SU-DHL-6 (cell line): Measurements from ENCODE around the gene DNAH7.
"Not testable (repeated sequence)": the region's sequence is repeated elsewhere in the genome, so short reads cannot be mapped to it uniquely, and the experiment has no call there.

Experiments used
- H2AFZ ChIP-seq: fragments of 200-600 bp; sonication (generic); 2 replicates; pipeline ENCODE4 v1.6.1; 2014; ENCODE audit warnings: low read depth, mild to moderate bottlenecking, moderate library complexity, mixed read lengths, antibody characterized with exemption, low read length; ENCODE audit not compliant: severe bottlenecking
- H3F3A ChIP-seq: fragments of 200-600 bp; shearing (Covaris generic); 2 replicates; pipeline ENCODE4 v1.6.0; 2016; ENCODE audit warnings: antibody characterized with exemption, mild to moderate bottlenecking; ENCODE audit not compliant: insufficient read depth
- H3K27ac ChIP-seq: fragments of 200-600 bp; sonication (generic); 2 replicates; pipeline ENCODE4 v1.5.1; 2016; ENCODE audit warnings: low read depth, mild to moderate bottlenecking, low read length, moderate library complexity, mixed read lengths
- H3K27me3 ChIP-seq: fragments of 200-600 bp; sonication (generic), shearing (Covaris generic); 2 replicates; pipeline ENCODE4 v1.6.0; 2014; ENCODE audit warnings: mild to moderate bottlenecking, low read length
- H3K36me3 ChIP-seq: fragments of 200-600 bp; sonication (generic); 2 replicates; pipeline ENCODE4 v1.6.1; 2014; ENCODE audit warnings: mild to moderate bottlenecking, low read length, mixed read lengths
- H3K4me2 ChIP-seq: fragments of 300-600, 200-600 bp; shearing (Covaris generic), sonication (generic); 2 replicates; pipeline ENCODE4 v1.6.0; 2014; ENCODE audit warnings: low read length, low read depth, mild to moderate bottlenecking; ENCODE audit not compliant: poor library complexity, severe bottlenecking
- H3K4me3 ChIP-seq: fragments of 200-600 bp; sonication (generic); 2 replicates; pipeline ENCODE4 v1.5.1; 2014; ENCODE audit warnings: antibody characterized with exemption, low read length, mild to moderate bottlenecking, mixed read lengths; ENCODE audit not compliant: insufficient read depth, poor library complexity, severe bottlenecking
- H3K79me2 ChIP-seq: fragments of 200-600 bp; sonication (generic); 2 replicates; pipeline ENCODE4 v1.6.1; 2014; ENCODE audit warnings: mild to moderate bottlenecking, low read length, moderate library complexity; ENCODE audit not compliant: insufficient read depth
- H3K9ac ChIP-seq: fragments of 200-600 bp; sonication (generic); 2 replicates; pipeline ENCODE4 v1.7.0; 2014; ENCODE audit warnings: mild to moderate bottlenecking, low read length
- H3K9me2 ChIP-seq: fragments of 200-600 bp; sonication (generic); replicated peaks from 2 replicates; pipeline ENCODE4 v1.6.1; 2014; ENCODE audit warnings: low read length; ENCODE audit not compliant: insufficient read depth
- H3K9me3 ChIP-seq: fragments of 200-600 bp; sonication (generic); 2 replicates; pipeline ENCODE4 v1.6.1; 2014; ENCODE audit warnings: low read length, mixed read lengths; ENCODE audit not compliant: insufficient read depth
- H4K20me1 ChIP-seq: fragments of 200-600 bp; sonication (generic); 2 replicates; pipeline ENCODE4 v1.6.1; 2014; ENCODE audit warnings: low read depth, mild to moderate bottlenecking, antibody characterized with exemption, low read length, moderate library complexity, mixed read lengths
- EZH2phosphoT487 ChIP-seq: fragments of 200-600 bp; sonication (generic), shearing (Covaris generic); conservative IDR thresholded peaks from 2 replicates; pipeline ENCODE4 v1.6.1; 2018; ENCODE audit warnings: mild to moderate bottlenecking, antibody characterized with exemption, low read length, moderate library complexity, mixed read lengths
- TF ChIP-seq, protein P1 (sequence below): fragments of 200-600 bp; sonication (generic); IDR thresholded peaks from one replicate; pipeline ENCODE4 v1.5.1; 2017; ENCODE audit warnings: antibody characterized with exemption, mild to moderate bottlenecking, low read length, moderate library complexity; ENCODE audit not compliant: insufficient read depth, poor library complexity, severe bottlenecking

Gene DNAH7

DNA sequence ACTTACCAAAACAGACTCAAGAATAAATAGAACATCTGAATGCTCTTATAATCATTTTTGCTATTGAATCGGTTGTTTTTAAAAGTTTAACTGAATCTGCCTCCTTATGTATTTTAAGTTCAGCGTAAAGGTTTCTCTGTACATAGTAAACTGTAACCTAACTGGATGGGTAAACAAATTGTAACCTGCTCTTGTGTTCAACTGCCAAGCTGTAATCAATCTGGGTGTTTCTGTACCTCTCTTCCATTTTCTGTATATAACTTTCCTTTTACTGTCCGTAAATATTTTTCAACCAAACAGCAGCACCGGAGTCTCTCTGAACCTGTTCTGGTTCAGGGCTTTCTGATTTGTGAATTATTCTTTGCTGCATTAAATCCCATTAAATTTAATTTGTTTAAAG, 27.6 kb upstream of the DNAH7 start:
- Histone ChIP-seq H3K79me2 (no peaks in the 10 kb centered on the region), H3K36me3 (no peaks in the 10 kb centered on the region), H3K9ac (no peak overlapping the region), H3K4me2 (no peak overlapping the region), H3K9me2 (no peaks in the 10 kb centered on the region), H2AFZ (no peak overlapping the region), H3K27ac (no peak overlapping the region), H4K20me1 (no peaks in the 10 kb centered on the region), H3K9me3 (no peaks in the 10 kb centered on the region), H3K27me3 (no peaks in the 10 kb centered on the region), H3K4me3 (no peak overlapping the region), H3F3A (no peaks in the 10 kb centered on the region)
- TF ChIP-seq, protein P1, sequence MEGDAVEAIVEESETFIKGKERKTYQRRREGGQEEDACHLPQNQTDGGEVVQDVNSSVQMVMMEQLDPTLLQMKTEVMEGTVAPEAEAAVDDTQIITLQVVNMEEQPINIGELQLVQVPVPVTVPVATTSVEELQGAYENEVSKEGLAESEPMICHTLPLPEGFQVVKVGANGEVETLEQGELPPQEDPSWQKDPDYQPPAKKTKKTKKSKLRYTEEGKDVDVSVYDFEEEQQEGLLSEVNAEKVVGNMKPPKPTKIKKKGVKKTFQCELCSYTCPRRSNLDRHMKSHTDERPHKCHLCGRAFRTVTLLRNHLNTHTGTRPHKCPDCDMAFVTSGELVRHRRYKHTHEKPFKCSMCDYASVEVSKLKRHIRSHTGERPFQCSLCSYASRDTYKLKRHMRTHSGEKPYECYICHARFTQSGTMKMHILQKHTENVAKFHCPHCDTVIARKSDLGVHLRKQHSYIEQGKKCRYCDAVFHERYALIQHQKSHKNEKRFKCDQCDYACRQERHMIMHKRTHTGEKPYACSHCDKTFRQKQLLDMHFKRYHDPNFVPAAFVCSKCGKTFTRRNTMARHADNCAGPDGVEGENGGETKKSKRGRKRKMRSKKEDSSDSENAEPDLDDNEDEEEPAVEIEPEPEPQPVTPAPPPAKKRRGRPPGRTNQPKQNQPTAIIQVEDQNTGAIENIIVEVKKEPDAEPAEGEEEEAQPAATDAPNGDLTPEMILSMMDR, result no peak
- no peak for TF ChIP-seq EZH2phosphoT487

DNA sequence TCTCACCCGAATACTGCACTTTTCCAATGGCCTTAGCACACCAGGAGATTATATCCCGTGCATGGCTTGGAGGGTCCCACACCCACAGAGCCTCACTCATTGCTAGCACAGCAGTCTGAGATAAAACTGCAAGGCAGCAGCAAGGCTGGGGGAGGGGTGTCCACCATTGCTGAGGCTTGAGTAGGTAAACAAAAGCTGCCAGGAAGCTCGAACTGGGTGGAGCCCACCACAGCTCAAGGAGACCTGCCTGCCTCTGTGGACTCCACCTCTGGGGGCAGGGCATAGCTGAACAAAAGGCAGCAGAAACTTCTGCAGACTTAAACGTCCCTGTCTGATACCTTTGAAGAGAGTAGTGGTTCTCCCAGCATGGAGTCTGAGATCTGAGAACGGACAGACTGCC, 20.8 kb upstream of the DNAH7 start:
- H2AFZ ChIP-seq, H3K36me3 ChIP-seq, H3K4me2 ChIP-seq, H3F3A ChIP-seq, H4K20me1 ChIP-seq, H3K9me2 ChIP-seq, H3K79me2 ChIP-seq, H3K27ac ChIP-seq, H3K4me3 ChIP-seq, H3K9me3 ChIP-seq, H3K9ac ChIP-seq, H3K27me3 ChIP-seq: not testable (repeated sequence)

DNA sequence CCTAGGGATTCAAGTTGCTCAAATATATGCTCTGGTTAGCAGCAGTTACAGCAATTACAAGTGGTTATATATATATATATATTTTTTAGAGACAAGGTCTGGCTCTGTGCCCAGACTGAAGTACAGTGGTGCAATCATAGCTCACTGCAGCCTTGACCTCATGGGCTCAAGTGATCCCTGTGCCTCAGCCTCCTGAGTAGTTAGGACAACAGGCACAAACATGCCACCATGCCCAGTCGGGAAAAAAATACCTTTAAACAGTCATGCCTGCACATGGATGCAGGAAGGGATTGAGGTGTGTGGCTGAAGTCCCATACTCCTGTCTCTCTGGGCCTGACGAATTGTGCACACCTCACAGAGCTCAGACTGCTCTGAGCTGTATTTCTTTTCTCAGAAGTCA, 19.6 kb upstream of the DNAH7 start:
- Histone ChIP-seq H3K9ac (no peak overlapping the region), H3K9me3 (peaks cover 10% of the 10 kb centered on the region; the same call in 1 of the 2 replicates), H3K79me2 (no peaks in the 10 kb centered on the region), H3K27me3 (no peaks in the 10 kb centered on the region), H3F3A (no peaks in the 10 kb centered on the region; the same call in 1 of the 2 replicates), H3K36me3 (no peaks in the 10 kb centered on the region; the same call in 1 of the 2 replicates), H3K4me2 (no peak overlapping the region), H3K27ac (no peak overlapping the region), H4K20me1 (no peaks in the 10 kb centered on the region), H3K4me3 (no peak overlapping the region), H3K9me2 (no peaks in the 10 kb centered on the region), H2AFZ (no peak overlapping the region)
- TF ChIP-seq EZH2phosphoT487, result no peak
- TF ChIP-seq, protein P1, result no peak

DNA sequence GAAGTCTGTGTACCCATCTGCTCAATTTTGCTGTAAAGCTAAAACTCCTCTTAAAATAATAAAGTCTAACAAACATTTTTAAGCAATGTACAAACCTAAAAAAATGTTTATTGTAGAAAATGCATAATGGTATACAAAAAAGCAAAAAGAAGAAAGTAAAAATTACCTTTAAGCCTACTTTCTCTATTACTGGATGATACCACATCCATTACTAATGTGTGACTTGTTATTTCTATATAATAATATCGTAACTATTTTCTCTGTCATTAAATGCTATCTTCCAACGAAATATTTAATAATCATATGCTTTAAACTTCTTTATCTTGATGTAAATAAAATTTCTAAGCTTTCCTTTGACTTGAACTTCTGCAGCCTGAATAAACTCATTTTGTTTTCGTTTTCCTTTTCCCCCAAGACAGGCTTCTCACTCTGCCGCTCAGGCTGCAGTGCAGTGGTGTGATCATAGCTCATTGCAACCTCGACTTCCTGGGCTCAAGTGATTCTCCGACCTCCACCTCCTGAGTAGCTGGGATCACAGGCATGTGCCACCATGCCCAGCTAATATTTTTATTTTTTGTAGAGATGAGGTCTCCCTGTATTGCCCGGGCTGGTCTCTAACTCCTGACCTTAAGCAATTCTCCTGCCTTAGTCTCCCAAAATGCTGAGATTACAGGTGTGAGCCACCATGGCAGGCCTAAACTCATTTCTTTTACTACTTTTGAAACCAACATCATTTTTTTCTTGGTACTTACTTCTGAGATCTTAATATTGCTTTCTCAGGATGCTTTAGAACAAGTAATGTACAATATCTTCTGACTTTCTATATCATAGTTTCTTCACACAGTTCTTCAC, 18.1 kb upstream of the DNAH7 start:
- Histone ChIP-seq H3F3A (no peaks in the 10 kb centered on the region; the same call in 1 of the 2 replicates), H3K9ac (no peak overlapping the region), H4K20me1 (no peaks in the 10 kb centered on the region), H3K4me3 (no peak overlapping the region), H3K36me3 (no peaks in the 10 kb centered on the region; the same call in 1 of the 2 replicates), H3K27ac (no peak overlapping the region), H3K27me3 (no peaks in the 10 kb centered on the region), H3K9me3 (peaks cover 11% of the 10 kb centered on the region; the same call in 1 of the 2 replicates), H3K9me2 (no peaks in the 10 kb centered on the region), H3K4me2 (no peak overlapping the region), H2AFZ (no peak overlapping the region), H3K79me2 (no peaks in the 10 kb centered on the region)
- TF ChIP-seq, protein P1, result no peak
- TF ChIP-seq EZH2phosphoT487, result no peak
